Suprapubic skin (tissue), 4 donors: Measurements from ENCODE around the gene TMEM86B. TPM values are rescaled to one million over a fixed set of nuclear protein-coding genes. Genes with fewer than 3 reads are reported as not detected.

ENCODE experiments used
- DNase-seq, 2 donors: peaks; one replicate each; pipeline ENCODE4 v3.0.0-alpha.2; 2019; ENCODE audit warnings: low spot score in 2 of 2
- H3K27ac ChIP-seq: fragments of 200-600 bp; sonication (generic); one replicate; pipeline ENCODE4 v1.5.1; 2019
- H3K27me3 ChIP-seq: fragments of 200-600 bp; sonication (generic); one replicate; pipeline ENCODE4 v1.5.1; 2019
- H3K36me3 ChIP-seq: fragments of 200-600 bp; sonication (generic); one replicate; pipeline ENCODE4 v1.5.1; 2019
- H3K4me1 ChIP-seq: fragments of 200-600 bp; sonication (generic); one replicate; pipeline ENCODE4 v1.5.1; 2019
- H3K4me3 ChIP-seq: fragments of 200-600 bp; sonication (generic); one replicate; pipeline ENCODE4 v1.5.1; 2019; ENCODE audit warnings: mild to moderate bottlenecking
- H3K9me3 ChIP-seq: fragments of 200-600 bp; sonication (generic); one replicate; pipeline ENCODE4 v1.5.1; 2019
- CTCF ChIP-seq, 2 donors: fragments of 200-600 bp in 1 of 2; fragments of 450-650 bp in 1 of 2; sonication (generic) in 1 of 2; IDR thresholded peaks; one replicate each; pipeline ENCODE4 v1.5.1; 2016 to 2019; ENCODE audit warnings: antibody characterized with exemption in 2 of 2, mild to moderate bottlenecking in 1 of 2, moderate library complexity in 1 of 2
- EP300 ChIP-seq: sonication (generic); formaldehyde crosslinking; IDR thresholded peaks from one replicate; pipeline ENCODE4 v1.6.1; 2017; ENCODE audit warnings: antibody characterized with exemption
- POLR2A ChIP-seq, 2 donors: fragments of 450-650 bp; IDR thresholded peaks; one replicate each; pipeline ENCODE4 v1.6.1; 2017; ENCODE audit warnings: antibody characterized with exemption in 2 of 2, mild to moderate bottlenecking in 2 of 2, moderate library complexity in 2 of 2
- POLR2AphosphoS5 ChIP-seq, 3 donors: sonication (generic); formaldehyde crosslinking; IDR thresholded peaks; one replicate each; pipeline ENCODE4 v1.6.1; 2017; ENCODE audit warnings: antibody characterized with exemption in 3 of 3
- WGBS: methylation state at CpG from one replicate; pipeline ENCODE4 v1.1.5; 2018; 5-methylcytosine and 5-hydroxymethylcytosine counted together
- total RNA-seq, 4 donors: library from RNA; depleted of rRNA; stranded (reverse); fragments of >200 nt; gene quantifications; one replicate each; pipeline ENCODE4 v1.1.0, GENCODE V29; 2016

Gene TMEM86B
- total RNA-seq, 4 donors from 2014 or later = 2.0 to 9.4 (median 4.2) TPM

- Histone ChIP-seq H3K4me1 (no peaks in the 10 kb centered on the region), H3K27me3 (peaks cover 21% of the 10 kb centered on the region), H3K4me3 (no peak overlapping the region), H3K36me3 (no peaks in the 10 kb centered on the region), H3K27ac (no peak overlapping the region), H3K9me3 (no peaks in the 10 kb centered on the region)
- no peak for TF ChIP-seq POLR2A (IDR thresholded peaks at IDR 0.05)
- TF ChIP-seq CTCF (IDR thresholded peaks at IDR 0.05) = no peak
- no peak for TF ChIP-seq POLR2AphosphoS5 (IDR thresholded peaks at IDR 0.05)
- no peak for TF ChIP-seq EP300
- no peak for DNase-seq
- WGBS = 68% methylated on average over 4 of the region's 4 CpGs
These were observed 31.0 kb downstream of the TMEM86B start for GRCh38 chr19:55197528-55197927.

GRCh38 chr19:55196803-55197202, 31.8 kb downstream of the TMEM86B start:
- Histone ChIP-seq H3K27me3 (peaks cover 21% of the 10 kb centered on the region), H3K27ac (no peak overlapping the region), H3K9me3 (no peaks in the 10 kb centered on the region), H3K4me1 (no peaks in the 10 kb centered on the region), H3K4me3 (no peak overlapping the region), H3K36me3 (no peaks in the 10 kb centered on the region)
- 90% methylated on average over 10 of the region's 10 CpGs for WGBS
- no peak for TF ChIP-seq EP300
- TF ChIP-seq POLR2AphosphoS5 (IDR thresholded peaks at IDR 0.05) = no peak
- no peak for TF ChIP-seq CTCF (IDR thresholded peaks at IDR 0.05)
- no peak for TF ChIP-seq POLR2A (IDR thresholded peaks at IDR 0.05)
- DNase-seq = no peak

DNA sequence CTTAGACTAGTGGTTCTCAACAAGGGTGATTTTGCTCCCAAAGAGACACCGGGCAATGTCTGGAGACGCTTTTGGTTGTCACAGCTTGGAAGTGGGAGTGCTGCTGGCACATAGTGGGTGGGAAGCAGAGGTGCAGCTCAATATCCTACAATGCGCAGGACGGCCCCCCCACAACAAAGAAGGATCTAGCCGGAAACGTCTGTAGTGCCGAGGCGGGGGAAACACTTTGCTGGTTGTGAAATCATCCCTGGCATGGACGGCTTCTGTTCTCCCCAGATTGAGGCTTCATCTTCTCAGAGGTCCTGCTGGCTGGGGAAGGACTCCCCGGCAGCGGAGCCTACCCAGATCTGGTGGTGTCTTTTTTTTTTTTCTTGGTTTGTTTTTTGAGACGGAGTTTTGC, 35.1 kb downstream of the TMEM86B start:
- TF ChIP-seq EP300 (no peak), CTCF (IDR thresholded peaks at IDR 0.05) (no peak), POLR2AphosphoS5 (IDR thresholded peaks at IDR 0.05) (no peak), POLR2A (IDR thresholded peaks at IDR 0.05) (no peak)
- WGBS = 74% methylated on average over 12 of the region's 12 CpGs
- no peak for DNase-seq
- Histone ChIP-seq H3K4me1 (peaks cover 14% of the 10 kb centered on the region), H3K27ac (no peak overlapping the region), H3K36me3 (no peaks in the 10 kb centered on the region), H3K9me3 (no peaks in the 10 kb centered on the region), H3K27me3 (peaks cover 11% of the 10 kb centered on the region), H3K4me3 (no peak overlapping the region)

- WGBS = 34% methylated on average over 15 of the region's 15 CpGs
- peak overlapping the region; percentile 76 for H3K27ac ChIP-seq
- no peak for TF ChIP-seq EP300
- TF ChIP-seq CTCF (IDR thresholded peaks at IDR 0.05) = no peak
- no peak for TF ChIP-seq POLR2A (IDR thresholded peaks at IDR 0.05)
- peak in 2 of 3 donors; percentile 26 to 90 for TF ChIP-seq POLR2AphosphoS5 (IDR thresholded peaks at IDR 0.05)
These were observed 39.1 kb downstream of the TMEM86B start for GRCh38 chr19:55189403-55189835.

DNA sequence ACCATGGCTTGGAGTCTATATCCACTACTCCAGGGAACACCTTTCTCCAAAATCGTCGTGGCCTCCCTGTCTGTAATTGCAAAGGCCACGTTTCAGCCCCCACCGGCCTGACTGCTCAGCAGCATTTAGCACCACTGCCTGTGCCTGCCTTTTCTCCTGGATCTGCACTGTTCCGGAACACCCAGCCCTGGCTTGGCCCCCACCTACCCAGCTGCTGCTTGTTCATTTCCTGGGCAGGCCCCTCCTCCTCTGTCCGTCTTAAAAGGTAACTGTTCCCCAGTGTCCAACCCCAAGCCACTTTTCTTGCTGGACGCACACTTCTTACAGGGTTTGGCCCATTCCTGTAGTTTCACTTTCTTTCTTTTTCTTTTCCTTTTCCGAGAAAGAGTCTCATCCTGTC, 39.9 kb downstream of the TMEM86B start:
- DNase-seq = no peak
- no peak overlapping the region for H3K4me3 ChIP-seq

More at GRCh38 chr19:55189403-55189835, 39.1 kb downstream of the TMEM86B start:
- H3K36me3 ChIP-seq = no peaks in the 10 kb centered on the region
- no peak overlapping the region for H3K4me3 ChIP-seq
- H3K4me1 ChIP-seq = peaks cover 17% of the 10 kb centered on the region
- H3K27me3 ChIP-seq = peaks cover 19% of the 10 kb centered on the region
- DNase-seq = peak in 1 of 2 donors; percentile 84
- H3K9me3 ChIP-seq = no peaks in the 10 kb centered on the region

More for the DNA sequence above, 39.9 kb downstream of the TMEM86B start:
- no peaks in the 10 kb centered on the region for H3K36me3 ChIP-seq
- peaks cover 22% of the 10 kb centered on the region for H3K27me3 ChIP-seq
- H3K27ac ChIP-seq = peak overlapping the region; percentile 76
- peaks cover 17% of the 10 kb centered on the region for H3K4me1 ChIP-seq
- no peak for TF ChIP-seq POLR2AphosphoS5 (IDR thresholded peaks at IDR 0.05)
- TF ChIP-seq CTCF (IDR thresholded peaks at IDR 0.05) = no peak
- TF ChIP-seq POLR2A (IDR thresholded peaks at IDR 0.05) = no peak
- WGBS = 47% methylated on average over 8 of the region's 8 CpGs
- no peaks in the 10 kb centered on the region for H3K9me3 ChIP-seq
